Measurements from ENCODE around the gene CCDC91. TPM values are rescaled to one million over a fixed set of nuclear protein-coding genes. Genes with fewer than 3 reads are reported as not detected.

CCDC91 gene
- total RNA-seq, 2 experiments from 2014 or later = 18.3 to 22.9 TPM

GRCh38 chr12:28497889-28498411 is 307.7 kb downstream of the CCDC91 start:
- H3K27me3 Mint-ChIP-seq = no peaks in the 10 kb centered on the region
- CTCF ChIA-PET = no interaction called here
- ATAC-seq (peak; percentile 63), DNase-seq (no peak)
- peaks cover 6% of the 10 kb centered on the region for H3K9me3 Mint-ChIP-seq (ENCODE audit: low read depth)
- no peak overlapping the region for H3K4me3 Mint-ChIP-seq
- H3K27ac Mint-ChIP-seq = no peak overlapping the region
- H3K36me3 Mint-ChIP-seq = peaks cover 6% of the 10 kb centered on the region
- peaks cover 10% of the 10 kb centered on the region for H3K4me1 Mint-ChIP-seq

DNA sequence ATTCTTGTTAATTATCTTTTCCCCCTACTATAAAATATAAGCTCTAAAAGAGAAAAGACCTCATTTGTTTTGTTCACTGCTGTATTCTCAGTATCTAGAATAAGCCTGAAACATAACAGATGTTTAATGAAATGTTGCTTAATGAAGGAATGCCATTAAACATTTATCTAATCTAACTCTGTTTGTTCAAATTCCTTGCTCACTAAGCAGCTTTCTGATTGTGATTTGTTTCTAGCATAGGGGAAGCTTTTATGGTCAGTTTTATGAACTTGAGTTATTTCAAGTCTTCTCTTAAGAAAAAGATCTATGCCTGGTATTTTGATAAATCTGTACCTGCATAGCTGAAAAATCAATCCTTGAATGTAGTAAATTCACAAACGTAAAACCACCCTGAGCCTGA is 308.6 kb downstream of the CCDC91 start:
- H3K4me1 Mint-ChIP-seq = peaks cover 10% of the 10 kb centered on the region
- CTCF ChIA-PET = no interaction called here
- no peaks in the 10 kb centered on the region for H3K27me3 Mint-ChIP-seq
- DNase-seq (no peak), ATAC-seq (no peak)
- H3K36me3 Mint-ChIP-seq = peaks cover 6% of the 10 kb centered on the region
- H3K4me3 Mint-ChIP-seq = no peak overlapping the region
- H3K27ac Mint-ChIP-seq = no peak overlapping the region
- peaks cover 6% of the 10 kb centered on the region for H3K9me3 Mint-ChIP-seq (ENCODE audit: low read depth)

DNA sequence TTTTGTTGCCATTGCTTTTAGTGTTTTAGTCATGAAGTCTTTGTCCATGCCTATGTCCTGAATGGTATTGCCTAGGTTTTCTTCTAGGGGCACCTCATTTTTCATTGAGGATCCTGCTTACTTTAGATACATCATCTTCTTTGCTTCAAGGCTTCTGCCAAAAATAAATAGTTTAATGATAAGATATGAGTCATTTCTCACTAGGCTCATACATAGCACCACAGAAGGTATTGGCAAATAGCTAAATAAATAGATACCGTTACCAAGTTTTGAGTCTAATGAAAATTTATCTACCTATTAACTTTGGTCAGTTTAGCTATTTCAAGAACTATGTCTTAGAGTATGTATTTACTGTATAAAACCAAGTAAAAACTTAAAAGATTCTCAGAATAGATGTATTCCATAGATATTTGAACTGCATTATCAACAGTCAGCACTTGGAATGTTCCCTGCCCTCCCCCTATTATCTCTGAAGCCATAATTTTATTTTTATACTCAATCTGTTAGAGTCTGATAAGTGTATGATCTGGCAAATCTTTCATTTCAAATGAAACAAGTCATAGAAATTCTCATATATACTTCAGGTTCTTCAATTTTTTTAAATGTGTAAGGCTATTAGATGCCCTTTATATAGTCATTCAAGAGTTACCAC is 310.2 kb downstream of the CCDC91 start:
- DNase-seq (no peak), ATAC-seq (no peak)
- peaks cover 6% of the 10 kb centered on the region for H3K36me3 Mint-ChIP-seq
- H3K4me3 Mint-ChIP-seq = no peak overlapping the region
- CTCF ChIA-PET = no interaction called here
- peaks cover 6% of the 10 kb centered on the region for H3K9me3 Mint-ChIP-seq (ENCODE audit: low read depth)
- H3K27ac Mint-ChIP-seq = no peak overlapping the region
- H3K27me3 Mint-ChIP-seq = no peaks in the 10 kb centered on the region
- H3K4me1 Mint-ChIP-seq = peaks cover 10% of the 10 kb centered on the region

DNA sequence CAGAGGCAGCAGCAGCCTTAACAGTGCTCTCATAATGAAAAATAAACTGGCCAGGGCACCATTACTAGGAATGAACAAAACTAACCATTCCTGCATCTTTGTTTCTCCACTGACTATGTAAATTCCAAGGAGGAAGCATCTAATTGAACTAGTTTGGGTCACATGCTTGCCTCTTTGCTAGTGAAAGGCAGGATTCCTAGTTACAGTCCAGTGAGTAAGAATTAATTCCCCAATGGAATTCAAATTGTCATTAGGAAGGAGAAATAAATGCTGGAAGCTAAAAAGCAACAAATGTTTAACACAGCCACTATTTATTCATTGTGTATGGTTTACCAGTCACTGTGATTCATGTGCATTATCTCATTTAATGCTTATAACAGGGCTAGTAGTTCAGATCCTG is 316.0 kb downstream of the CCDC91 start:
- peaks cover 7% of the 10 kb centered on the region for H3K36me3 Mint-ChIP-seq
- peaks cover 5% of the 10 kb centered on the region for H3K9me3 Mint-ChIP-seq (ENCODE audit: low read depth)
- no peak for ATAC-seq
- H3K4me3 Mint-ChIP-seq = no peak overlapping the region
- DNase-seq = no peak
- CTCF ChIA-PET = no interaction called here
- no peaks in the 10 kb centered on the region for H3K27me3 Mint-ChIP-seq
- no peaks in the 10 kb centered on the region for H3K4me1 Mint-ChIP-seq
- no peak overlapping the region for H3K27ac Mint-ChIP-seq

- H3K4me1 Mint-ChIP-seq = no peaks in the 10 kb centered on the region
- H3K27ac Mint-ChIP-seq = no peak overlapping the region
- H3K9me3 Mint-ChIP-seq (ENCODE audit: low read depth) = peaks cover 2% of the 10 kb centered on the region
- ATAC-seq = no peak
- H3K27me3 Mint-ChIP-seq = no peaks in the 10 kb centered on the region
- DNase-seq = no peak
- no peak overlapping the region for H3K4me3 Mint-ChIP-seq
- CTCF ChIA-PET = no interaction called here
- peaks cover 4% of the 10 kb centered on the region for H3K36me3 Mint-ChIP-seq
Observed at GRCh38 chr12:28507033-28507432, 316.8 kb downstream of the CCDC91 start.

DNA sequence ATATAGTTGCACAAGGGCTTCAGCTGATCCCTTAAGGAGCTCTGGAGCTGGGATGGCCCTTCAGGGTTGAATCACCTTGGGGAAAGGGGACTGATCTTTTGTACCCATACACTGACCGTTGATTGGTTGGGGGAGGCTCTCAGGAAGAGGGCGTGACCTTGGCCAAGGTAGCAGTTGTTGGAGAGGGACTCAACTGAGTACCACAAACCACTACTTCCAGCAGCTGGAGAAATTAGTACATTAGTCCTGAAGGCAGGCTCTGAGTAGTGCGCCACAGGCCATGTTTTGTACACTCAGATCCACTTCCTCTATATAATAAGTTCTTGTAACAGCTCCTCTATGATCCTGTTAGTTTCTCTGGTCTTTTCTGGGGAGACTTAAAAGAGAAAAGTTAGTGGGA is 317.6 kb downstream of the CCDC91 start:
- peaks cover 3% of the 10 kb centered on the region for H3K36me3 Mint-ChIP-seq

GRCh38 chr12:28512406-28512805 is 322.1 kb downstream of the CCDC91 start:
- CTCF ChIA-PET = no interaction called here
- Mint-ChIP-seq H3K27ac (no peak overlapping the region), H3K27me3 (no peaks in the 10 kb centered on the region), H3K4me1 (no peaks in the 10 kb centered on the region), H3K4me3 (no peak overlapping the region), H3K36me3 (peaks cover 6% of the 10 kb centered on the region), H3K9me3 (ENCODE audit: low read depth) (peaks cover 2% of the 10 kb centered on the region)
- ATAC-seq (no peak), DNase-seq (no peak)

More for the DNA sequence above, 317.6 kb downstream of the CCDC91 start:
- DNase-seq (no peak), ATAC-seq (no peak)
- Mint-ChIP-seq H3K4me1 (no peaks in the 10 kb centered on the region), H3K9me3 (ENCODE audit: low read depth) (peaks cover 2% of the 10 kb centered on the region), H3K4me3 (no peak overlapping the region), H3K27ac (no peak overlapping the region), H3K27me3 (no peaks in the 10 kb centered on the region)
- CTCF ChIA-PET = no interaction called here

GRCh38 chr12:28512876-28513275 is 322.6 kb downstream of the CCDC91 start:
- Mint-ChIP-seq H3K36me3 (peaks cover 6% of the 10 kb centered on the region), H3K4me3 (no peak overlapping the region), H3K27me3 (no peaks in the 10 kb centered on the region), H3K27ac (no peak overlapping the region), H3K4me1 (no peaks in the 10 kb centered on the region), H3K9me3 (ENCODE audit: low read depth) (peaks cover 2% of the 10 kb centered on the region)
- CTCF ChIA-PET = no interaction called here
- ATAC-seq (no peak), DNase-seq (no peak)

- H3K27me3 Mint-ChIP-seq = no peaks in the 10 kb centered on the region
- no peak overlapping the region for H3K4me3 Mint-ChIP-seq
- peaks cover 4% of the 10 kb centered on the region for H3K9me3 Mint-ChIP-seq (ENCODE audit: low read depth)
- H3K4me1 Mint-ChIP-seq = no peaks in the 10 kb centered on the region
- H3K36me3 Mint-ChIP-seq = peaks cover 8% of the 10 kb centered on the region
- no peak overlapping the region for H3K27ac Mint-ChIP-seq
- DNase-seq (no peak), ATAC-seq (no peak)
- CTCF ChIA-PET = interaction anchor here (0.9 kb wide), 1 partner anchor 12 kb away, joined by 3 read pairs; no protein-coding TSS in a partner anchor
Observed at GRCh38 chr12:28513983-28514382, 323.7 kb downstream of the CCDC91 start.

- no peaks in the 10 kb centered on the region for H3K27me3 Mint-ChIP-seq
- CTCF ChIA-PET = no interaction called here
- DNase-seq = no peak
- no peak for ATAC-seq
- peaks cover 7% of the 10 kb centered on the region for H3K36me3 Mint-ChIP-seq
- no peak overlapping the region for H3K4me3 Mint-ChIP-seq
- no peak overlapping the region for H3K27ac Mint-ChIP-seq
- no peaks in the 10 kb centered on the region for H3K4me1 Mint-ChIP-seq
- peaks cover 2% of the 10 kb centered on the region for H3K9me3 Mint-ChIP-seq (ENCODE audit: low read depth)
Observed at GRCh38 chr12:28517101-28517500, 326.8 kb downstream of the CCDC91 start.

GRCh38 chr12:28527631-28528249 is 337.5 kb downstream of the CCDC91 start:
- Mint-ChIP-seq H3K36me3 (peaks cover 35% of the 10 kb centered on the region), H3K27ac (no peak overlapping the region), H3K4me1 (peaks cover 15% of the 10 kb centered on the region), H3K9me3 (ENCODE audit: low read depth) (peaks cover 21% of the 10 kb centered on the region), H3K4me3 (no peak overlapping the region), H3K27me3 (no peaks in the 10 kb centered on the region)
- CTCF ChIA-PET = no interaction called here
- ATAC-seq (no peak), DNase-seq (no peak)

DNA sequence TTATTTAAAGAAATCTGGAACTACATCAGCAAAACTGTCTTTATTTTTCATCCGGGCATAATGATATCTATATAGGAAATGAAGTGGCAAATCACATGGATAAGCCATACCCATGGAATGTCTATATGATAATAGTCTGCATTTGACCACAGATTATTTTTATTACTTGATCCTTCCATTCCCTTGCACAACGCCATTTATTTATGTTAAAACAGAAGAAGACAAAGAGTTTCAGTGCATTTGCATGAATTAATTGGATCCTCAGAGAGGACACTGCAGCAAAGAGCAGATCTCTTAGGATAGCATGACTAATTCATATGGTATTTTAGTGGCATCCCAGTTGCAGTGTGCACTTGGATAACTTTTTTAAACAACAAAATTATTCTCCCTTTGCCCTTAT is 345.0 kb downstream of the CCDC91 start:
- DNase-seq = no peak
- H3K4me3 Mint-ChIP-seq = no peak overlapping the region
- H3K27ac Mint-ChIP-seq = no peak overlapping the region
- peaks cover 7% of the 10 kb centered on the region for H3K4me1 Mint-ChIP-seq
- peaks cover 3% of the 10 kb centered on the region for H3K9me3 Mint-ChIP-seq (ENCODE audit: low read depth)
- CTCF ChIA-PET = no interaction called here
- no peaks in the 10 kb centered on the region for H3K27me3 Mint-ChIP-seq
- peaks cover 4% of the 10 kb centered on the region for H3K36me3 Mint-ChIP-seq
- ATAC-seq = no peak

DNA sequence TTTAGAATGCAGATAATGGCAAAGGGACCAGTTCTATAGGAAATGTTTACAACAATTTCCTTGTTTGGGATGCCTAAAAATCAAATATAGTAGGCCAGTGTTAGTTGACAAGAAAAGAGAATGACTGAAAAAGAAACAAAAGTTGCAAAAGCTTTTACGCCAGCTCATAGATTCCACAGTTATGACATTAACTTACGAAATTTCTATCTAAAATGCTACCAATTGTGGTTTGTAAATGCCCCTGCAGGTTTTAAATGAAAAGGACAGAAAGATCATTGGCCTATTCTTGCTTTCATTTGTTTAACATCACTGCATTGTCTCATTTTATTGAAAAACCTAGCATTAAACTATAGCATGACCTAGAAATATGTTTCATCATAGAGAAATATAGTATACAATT is 345.8 kb downstream of the CCDC91 start:
- DNase-seq (no peak), ATAC-seq (no peak)
- Mint-ChIP-seq H3K36me3 (peaks cover 9% of the 10 kb centered on the region), H3K4me1 (peaks cover 7% of the 10 kb centered on the region), H3K9me3 (ENCODE audit: low read depth) (peaks cover 3% of the 10 kb centered on the region), H3K4me3 (no peak overlapping the region), H3K27me3 (no peaks in the 10 kb centered on the region), H3K27ac (no peak overlapping the region)
- CTCF ChIA-PET = interaction anchor here (0.7 kb wide), 1 partner anchor 278 kb away, joined by 3 read pairs; no protein-coding TSS in a partner anchor

DNA sequence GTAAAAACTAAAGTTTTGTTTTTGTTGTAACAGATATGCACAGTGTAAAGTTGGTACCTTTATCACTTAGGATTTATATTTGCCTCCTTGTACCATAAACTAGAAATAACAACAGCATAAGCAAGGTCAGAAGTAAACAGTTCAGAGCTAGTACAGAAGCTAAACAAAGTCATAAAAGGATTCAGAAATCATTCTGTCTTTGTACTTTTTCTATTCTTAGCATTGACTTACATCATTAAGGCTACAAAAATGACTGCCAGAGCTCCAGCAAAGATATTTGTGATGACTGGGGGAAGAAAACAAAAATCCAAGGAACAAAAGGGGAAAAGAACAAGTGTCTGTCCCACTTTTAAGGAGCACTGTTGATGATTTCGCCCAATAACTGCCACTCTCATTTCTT is 347.2 kb downstream of the CCDC91 start:
- Mint-ChIP-seq H3K9me3 (ENCODE audit: low read depth) (peaks cover 5% of the 10 kb centered on the region), H3K4me1 (peaks cover 9% of the 10 kb centered on the region), H3K4me3 (no peak overlapping the region), H3K36me3 (peaks cover 13% of the 10 kb centered on the region), H3K27me3 (no peaks in the 10 kb centered on the region), H3K27ac (no peak overlapping the region)
- no peak for ATAC-seq
- CTCF ChIA-PET = no interaction called here
- no peak for DNase-seq
